Fibroblast of lung (primary cell): ENCODE data around the gene ADRA2A.

Source experiments
- CTCF ChIP-seq, 2 donors: IDR thresholded peaks in 1 of 2; conservative IDR thresholded peaks in 1 of 2; 1 replicate in 1 of 2; 2 replicates in 1 of 2; pipeline ENCODE4 v1.5.1; 2011 to 2012; ENCODE audit warnings: low read length in 2 of 2, control low read depth in 1 of 2, inconsistent platforms in 1 of 2, low read depth in 1 of 2, mild to moderate bottlenecking in 1 of 2
- EZH2 ChIP-seq: IDR thresholded peaks from 2 replicates; pipeline ENCODE4 v1.5.1; 2012; ENCODE audit warnings: low read length, control low read depth, mild to moderate bottlenecking; ENCODE audit errors: missing control alignments

GRCh38 chr10:111080224-111080623, 3.4 kb downstream of the ADRA2A start:
- TF ChIP-seq CTCF (conservative IDR thresholded peaks at IDR 0.05 in 1 of 2, IDR thresholded peaks at IDR 0.05 in 1 of 2; ENCODE audit: low read depth in 1 of 2, low read length in 2 of 2) = no peak
- no peak for TF ChIP-seq EZH2
